Cardiac fibroblast (primary cell): ENCODE measurements around the gene PUM1.
A peak's percentile ranks its signal among the peaks of the same experiment; 100 is the strongest.

ENCODE experiments used
- DNase-seq, 2 donors: peaks; one replicate each; pipeline versions ENCODE4 v3.0.0 to v3.0.0-alpha.2; 2010; ENCODE audit warnings: low read depth in 2 of 2
- H3K4me3 ChIP-seq, 2 donors: replicated peaks in 1 of 2; 1 replicate in 1 of 2; 2 replicates in 1 of 2; pipeline ENCODE4 v1.5.1; 2011; ENCODE audit warnings: low read depth in 2 of 2, low read length in 2 of 2, mild to moderate bottlenecking in 2 of 2, moderate library complexity in 1 of 2
- TF ChIP-seq, protein P1 (sequence below): IDR thresholded peaks from one replicate; pipeline ENCODE4 v1.5.1; 2011; ENCODE audit warnings: low read depth, mild to moderate bottlenecking, low read length, inconsistent platforms

The PUM1 gene, protein sequence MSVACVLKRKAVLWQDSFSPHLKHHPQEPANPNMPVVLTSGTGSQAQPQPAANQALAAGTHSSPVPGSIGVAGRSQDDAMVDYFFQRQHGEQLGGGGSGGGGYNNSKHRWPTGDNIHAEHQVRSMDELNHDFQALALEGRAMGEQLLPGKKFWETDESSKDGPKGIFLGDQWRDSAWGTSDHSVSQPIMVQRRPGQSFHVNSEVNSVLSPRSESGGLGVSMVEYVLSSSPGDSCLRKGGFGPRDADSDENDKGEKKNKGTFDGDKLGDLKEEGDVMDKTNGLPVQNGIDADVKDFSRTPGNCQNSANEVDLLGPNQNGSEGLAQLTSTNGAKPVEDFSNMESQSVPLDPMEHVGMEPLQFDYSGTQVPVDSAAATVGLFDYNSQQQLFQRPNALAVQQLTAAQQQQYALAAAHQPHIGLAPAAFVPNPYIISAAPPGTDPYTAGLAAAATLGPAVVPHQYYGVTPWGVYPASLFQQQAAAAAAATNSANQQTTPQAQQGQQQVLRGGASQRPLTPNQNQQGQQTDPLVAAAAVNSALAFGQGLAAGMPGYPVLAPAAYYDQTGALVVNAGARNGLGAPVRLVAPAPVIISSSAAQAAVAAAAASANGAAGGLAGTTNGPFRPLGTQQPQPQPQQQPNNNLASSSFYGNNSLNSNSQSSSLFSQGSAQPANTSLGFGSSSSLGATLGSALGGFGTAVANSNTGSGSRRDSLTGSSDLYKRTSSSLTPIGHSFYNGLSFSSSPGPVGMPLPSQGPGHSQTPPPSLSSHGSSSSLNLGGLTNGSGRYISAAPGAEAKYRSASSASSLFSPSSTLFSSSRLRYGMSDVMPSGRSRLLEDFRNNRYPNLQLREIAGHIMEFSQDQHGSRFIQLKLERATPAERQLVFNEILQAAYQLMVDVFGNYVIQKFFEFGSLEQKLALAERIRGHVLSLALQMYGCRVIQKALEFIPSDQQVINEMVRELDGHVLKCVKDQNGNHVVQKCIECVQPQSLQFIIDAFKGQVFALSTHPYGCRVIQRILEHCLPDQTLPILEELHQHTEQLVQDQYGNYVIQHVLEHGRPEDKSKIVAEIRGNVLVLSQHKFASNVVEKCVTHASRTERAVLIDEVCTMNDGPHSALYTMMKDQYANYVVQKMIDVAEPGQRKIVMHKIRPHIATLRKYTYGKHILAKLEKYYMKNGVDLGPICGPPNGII

GRCh38 chr1:31065310-31066217 is at the start of gene PUM1:
TSS of gene PUM1 (minus strand) at chr1:31065717. CDS start at chr1:31059566, 6,151 bp downstream.
- DNase-seq, result peak; percentile 98
- peak within 1 kb of the TSS; percentile 70 to 73 for H3K4me3 ChIP-seq
- TF ChIP-seq, protein P1, sequence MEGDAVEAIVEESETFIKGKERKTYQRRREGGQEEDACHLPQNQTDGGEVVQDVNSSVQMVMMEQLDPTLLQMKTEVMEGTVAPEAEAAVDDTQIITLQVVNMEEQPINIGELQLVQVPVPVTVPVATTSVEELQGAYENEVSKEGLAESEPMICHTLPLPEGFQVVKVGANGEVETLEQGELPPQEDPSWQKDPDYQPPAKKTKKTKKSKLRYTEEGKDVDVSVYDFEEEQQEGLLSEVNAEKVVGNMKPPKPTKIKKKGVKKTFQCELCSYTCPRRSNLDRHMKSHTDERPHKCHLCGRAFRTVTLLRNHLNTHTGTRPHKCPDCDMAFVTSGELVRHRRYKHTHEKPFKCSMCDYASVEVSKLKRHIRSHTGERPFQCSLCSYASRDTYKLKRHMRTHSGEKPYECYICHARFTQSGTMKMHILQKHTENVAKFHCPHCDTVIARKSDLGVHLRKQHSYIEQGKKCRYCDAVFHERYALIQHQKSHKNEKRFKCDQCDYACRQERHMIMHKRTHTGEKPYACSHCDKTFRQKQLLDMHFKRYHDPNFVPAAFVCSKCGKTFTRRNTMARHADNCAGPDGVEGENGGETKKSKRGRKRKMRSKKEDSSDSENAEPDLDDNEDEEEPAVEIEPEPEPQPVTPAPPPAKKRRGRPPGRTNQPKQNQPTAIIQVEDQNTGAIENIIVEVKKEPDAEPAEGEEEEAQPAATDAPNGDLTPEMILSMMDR, result no peak

GRCh38 chr1:31112266-31112935 is 46.9 kb upstream of the PUM1 start:
- no peak overlapping the region for H3K4me3 ChIP-seq
- DNase-seq, result no peak
- TF ChIP-seq, protein P1, result no peak

- TF ChIP-seq, protein P1, result no peak
- H3K4me3 ChIP-seq, result no peak overlapping the region
- DNase-seq, result peak; percentile 83 to 88
These were observed 45.9 kb upstream of the PUM1 start for GRCh38 chr1:31111290-31111951.

GRCh38 chr1:31110846-31111245 is 45.3 kb upstream of the PUM1 start:
- DNase-seq, result no peak
- no peak overlapping the region for H3K4me3 ChIP-seq
- TF ChIP-seq, protein P1, result no peak

- TF ChIP-seq, protein P1, result no peak
- no peak overlapping the region for H3K4me3 ChIP-seq
- DNase-seq, result no peak
These were observed 43.3 kb upstream of the PUM1 start for GRCh38 chr1:31108861-31109260.
